Panc1 (cell line): Measurements from ENCODE around the gene ZNF775. TPM values are rescaled to one million over a fixed set of nuclear protein-coding genes. Genes with fewer than 3 reads are reported as not detected.

Source experiments
- ATAC-seq: fragments of 200-7000 bp; cut with Tn5 transposase; 2 replicates; pipeline ENCODE4 v1.9.1; 2020; ENCODE audit warnings: mild to moderate bottlenecking, moderate library complexity
- BruUV-seq: library from RNA; stranded (reverse); fragments of 400-500 nt; replicated peaks from 2 replicates; lab custom pipeline; 2021; lab: Mats Ljungman, UMichigan
- CTCF ChIA-PET: fragments of 300-600 bp; sonication (Branson Sonifier 250); formaldehyde crosslinking; loops from one replicate; lab custom pipeline; 2022; ENCODE audit warnings: antibody characterized with exemption; lab: Charles Lee
- POLR2A ChIA-PET: fragments of 300-600 bp; sonication (Branson Sonifier 250); formaldehyde crosslinking; loops from one replicate; lab custom pipeline; 2022; ENCODE audit warnings: antibody characterized with exemption; lab: Charles Lee
- DNase-seq: peaks from one replicate; pipeline ENCODE4 v3.0.0-alpha.2; 2010; ENCODE audit warnings: low read depth, low spot score
- H3K27ac ChIP-seq: 2 replicates; pipeline ENCODE4 v1.5.1; 2011; ENCODE audit warnings: mild to moderate bottlenecking, low read length, inconsistent platforms
- H3K27me3 ChIP-seq: fragments of 200-500 bp; sonication (Bioruptor generic); 2 replicates; pipeline ENCODE4 v1.6.0; 2014; ENCODE audit warnings: low read length, inconsistent platforms; ENCODE audit not compliant: control insufficient read depth, insufficient read depth
- H3K36me3 ChIP-seq: fragments of 200-500 bp; sonication (Bioruptor generic); 2 replicates; pipeline ENCODE4 v1.5.1; 2014; ENCODE audit warnings: inconsistent platforms, mild to moderate bottlenecking, low read length, moderate library complexity; ENCODE audit not compliant: control insufficient read depth, insufficient read depth
- H3K4me1 ChIP-seq: 2 replicates; pipeline ENCODE4 v1.5.1; 2011; ENCODE audit warnings: inconsistent platforms, mild to moderate bottlenecking, low read length, moderate library complexity; ENCODE audit not compliant: control insufficient read depth, insufficient read depth
- H3K4me3 ChIP-seq, 2 experiments: 2 replicates each; pipeline ENCODE4 v1.5.1; 2011 to 2012; ENCODE audit warnings: low read depth in 2 of 2, low read length in 2 of 2, mild to moderate bottlenecking in 2 of 2, inconsistent platforms in 1 of 2, moderate library complexity in 1 of 2
- H3K9me3 ChIP-seq: fragments of 200-500 bp; sonication (Bioruptor generic); 2 replicates; pipeline ENCODE4 v1.5.1; 2014; ENCODE audit warnings: low read depth, mild to moderate bottlenecking, inconsistent platforms, low read length, moderate library complexity; ENCODE audit not compliant: control insufficient read depth, insufficient read depth
- POLR2AphosphoS5 ChIP-seq: IDR thresholded peaks from 2 replicates; pipeline ENCODE4 v1.6.1; 2012; ENCODE audit warnings: mild to moderate bottlenecking, low read depth, low read length, moderate library complexity
- SIN3A ChIP-seq: IDR thresholded peaks from 2 replicates; pipeline ENCODE4 v1.6.1; 2012; ENCODE audit warnings: low read depth, mild to moderate bottlenecking, low read length, moderate library complexity, borderline replicate concordance; ENCODE audit not compliant: insufficient read depth
- TCF7L2 ChIP-seq: IDR thresholded peaks from 2 replicates; pipeline ENCODE4 v1.6.1; 2011; ENCODE audit warnings: mild to moderate bottlenecking, low read depth, low read length, inconsistent platforms
- in situ Hi-C: cut with HindIII; loops from 2 replicates; pipeline ENCODE4 v1.10.0; 2016; ENCODE audit warnings: low sequenced_read_pairs, low pct_unique_long_range_greater_than_20kb
- intact Hi-C: fragments of 100-400 bp; cut with micrococcal nuclease; formaldehyde crosslinking; loops from one replicate; pipeline ENCODE4 v1.10.0; 2022; ENCODE audit not compliant: unreplicated experiment
- total RNA-seq: library from RNA; stranded (reverse); gene quantifications from one replicate; pipeline ENCODE4 v1.2.1, GENCODE V29; 2021; ENCODE audit not compliant: unreplicated experiment
- TF ChIP-seq, protein P1 (sequence below), 2 experiments: IDR thresholded peaks; 2 replicates each; pipeline ENCODE4 v1.6.1; 2011 to 2012; ENCODE audit warnings: low read depth in 2 of 2, control low read depth in 1 of 2, low read length in 1 of 2, mild to moderate bottlenecking in 1 of 2, moderate library complexity in 1 of 2; ENCODE audit not compliant: insufficient read depth in 1 of 2
- TF ChIP-seq, protein P2 (sequence below): fragments of 450-650 bp; IDR thresholded peaks from 2 replicates; pipeline ENCODE4 v1.5.1; 2017; ENCODE audit warnings: mild to moderate bottlenecking

The ZNF775 gene
- total RNA-seq, 1 experiment from 2014 or later, result 14.7 TPM

- DNase-seq (no peak), ATAC-seq (no peak)
- POLR2A ChIA-PET, result interaction anchor here (0.6 kb wide), 1 partner anchor 55 kb away, joined by 3 read pairs; no protein-coding TSS in a partner anchor
- H3K36me3 ChIP-seq, result no peaks in the 10 kb centered on the region
- CTCF ChIA-PET, result no interaction called here
- no TSS peak for BruUV-seq
- no peak for TF ChIP-seq TCF7L2
- TF ChIP-seq, protein P1, sequence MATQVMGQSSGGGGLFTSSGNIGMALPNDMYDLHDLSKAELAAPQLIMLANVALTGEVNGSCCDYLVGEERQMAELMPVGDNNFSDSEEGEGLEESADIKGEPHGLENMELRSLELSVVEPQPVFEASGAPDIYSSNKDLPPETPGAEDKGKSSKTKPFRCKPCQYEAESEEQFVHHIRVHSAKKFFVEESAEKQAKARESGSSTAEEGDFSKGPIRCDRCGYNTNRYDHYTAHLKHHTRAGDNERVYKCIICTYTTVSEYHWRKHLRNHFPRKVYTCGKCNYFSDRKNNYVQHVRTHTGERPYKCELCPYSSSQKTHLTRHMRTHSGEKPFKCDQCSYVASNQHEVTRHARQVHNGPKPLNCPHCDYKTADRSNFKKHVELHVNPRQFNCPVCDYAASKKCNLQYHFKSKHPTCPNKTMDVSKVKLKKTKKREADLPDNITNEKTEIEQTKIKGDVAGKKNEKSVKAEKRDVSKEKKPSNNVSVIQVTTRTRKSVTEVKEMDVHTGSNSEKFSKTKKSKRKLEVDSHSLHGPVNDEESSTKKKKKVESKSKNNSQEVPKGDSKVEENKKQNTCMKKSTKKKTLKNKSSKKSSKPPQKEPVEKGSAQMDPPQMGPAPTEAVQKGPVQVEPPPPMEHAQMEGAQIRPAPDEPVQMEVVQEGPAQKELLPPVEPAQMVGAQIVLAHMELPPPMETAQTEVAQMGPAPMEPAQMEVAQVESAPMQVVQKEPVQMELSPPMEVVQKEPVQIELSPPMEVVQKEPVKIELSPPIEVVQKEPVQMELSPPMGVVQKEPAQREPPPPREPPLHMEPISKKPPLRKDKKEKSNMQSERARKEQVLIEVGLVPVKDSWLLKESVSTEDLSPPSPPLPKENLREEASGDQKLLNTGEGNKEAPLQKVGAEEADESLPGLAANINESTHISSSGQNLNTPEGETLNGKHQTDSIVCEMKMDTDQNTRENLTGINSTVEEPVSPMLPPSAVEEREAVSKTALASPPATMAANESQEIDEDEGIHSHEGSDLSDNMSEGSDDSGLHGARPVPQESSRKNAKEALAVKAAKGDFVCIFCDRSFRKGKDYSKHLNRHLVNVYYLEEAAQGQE (IDR thresholded peaks at IDR 0.05; ENCODE audit: insufficient read depth in 1 of 2, low read depth in 2 of 2, low read length in 1 of 2), result no peak
- no peaks in the 10 kb centered on the region for H3K9me3 ChIP-seq
- intact Hi-C loops, result no loop called here
- no peak overlapping the region for H3K27ac ChIP-seq
- H3K4me3 ChIP-seq, result no peak overlapping the region
- no peaks in the 10 kb centered on the region for H3K27me3 ChIP-seq
- H3K4me1 ChIP-seq, result no peaks in the 10 kb centered on the region
- in situ Hi-C loops, result no loop called here
Observed at GRCh38 chr7:150434240-150434639, 55.1 kb downstream of the ZNF775 start.

DNA sequence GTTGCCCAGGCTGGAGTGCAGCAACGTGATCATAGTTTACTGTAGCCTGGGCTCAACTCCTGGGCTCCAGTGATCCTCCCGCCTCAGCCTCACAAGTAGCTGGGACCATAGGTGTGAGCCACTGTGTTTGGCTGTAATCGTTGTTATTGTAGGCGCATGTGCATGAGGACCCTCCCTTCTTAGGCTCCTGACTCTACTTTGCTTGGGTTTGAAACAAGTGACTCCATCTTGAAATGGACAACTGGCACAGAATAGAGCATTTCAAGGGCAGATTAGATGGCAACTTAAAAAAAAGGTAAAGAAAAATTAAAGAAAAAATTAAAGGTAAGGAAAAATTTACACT lies 55.9 kb downstream of the ZNF775 start:
- Histone ChIP-seq H3K27ac (no peak overlapping the region), H3K27me3 (no peaks in the 10 kb centered on the region), H3K4me3 (no peak overlapping the region), H3K4me1 (no peaks in the 10 kb centered on the region), H3K9me3 (no peaks in the 10 kb centered on the region), H3K36me3 (no peaks in the 10 kb centered on the region)
- in situ Hi-C loops (no loop called here), intact Hi-C loops (no loop called here)
- no peak for TF ChIP-seq SIN3A
- BruUV-seq, result no TSS peak
- no peak for ATAC-seq
- POLR2A ChIA-PET, result no interaction called here
- DNase-seq, result no peak
- CTCF ChIA-PET, result no interaction called here

GRCh38 chr7:150435390-150436073 lies 56.4 kb downstream of the ZNF775 start:
- Histone ChIP-seq H3K4me1 (no peaks in the 10 kb centered on the region), H3K36me3 (no peaks in the 10 kb centered on the region), H3K27ac (no peak overlapping the region), H3K9me3 (no peaks in the 10 kb centered on the region), H3K4me3 (no peak overlapping the region), H3K27me3 (no peaks in the 10 kb centered on the region)
- ChIA-PET CTCF (no interaction called here), POLR2A (no interaction called here)
- TF ChIP-seq POLR2AphosphoS5 (no peak), SIN3A (no peak), TCF7L2 (no peak)
- TF ChIP-seq, protein P2, sequence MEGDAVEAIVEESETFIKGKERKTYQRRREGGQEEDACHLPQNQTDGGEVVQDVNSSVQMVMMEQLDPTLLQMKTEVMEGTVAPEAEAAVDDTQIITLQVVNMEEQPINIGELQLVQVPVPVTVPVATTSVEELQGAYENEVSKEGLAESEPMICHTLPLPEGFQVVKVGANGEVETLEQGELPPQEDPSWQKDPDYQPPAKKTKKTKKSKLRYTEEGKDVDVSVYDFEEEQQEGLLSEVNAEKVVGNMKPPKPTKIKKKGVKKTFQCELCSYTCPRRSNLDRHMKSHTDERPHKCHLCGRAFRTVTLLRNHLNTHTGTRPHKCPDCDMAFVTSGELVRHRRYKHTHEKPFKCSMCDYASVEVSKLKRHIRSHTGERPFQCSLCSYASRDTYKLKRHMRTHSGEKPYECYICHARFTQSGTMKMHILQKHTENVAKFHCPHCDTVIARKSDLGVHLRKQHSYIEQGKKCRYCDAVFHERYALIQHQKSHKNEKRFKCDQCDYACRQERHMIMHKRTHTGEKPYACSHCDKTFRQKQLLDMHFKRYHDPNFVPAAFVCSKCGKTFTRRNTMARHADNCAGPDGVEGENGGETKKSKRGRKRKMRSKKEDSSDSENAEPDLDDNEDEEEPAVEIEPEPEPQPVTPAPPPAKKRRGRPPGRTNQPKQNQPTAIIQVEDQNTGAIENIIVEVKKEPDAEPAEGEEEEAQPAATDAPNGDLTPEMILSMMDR, result no peak
- TF ChIP-seq, protein P1 (IDR thresholded peaks at IDR 0.05; ENCODE audit: insufficient read depth in 1 of 2, low read depth in 2 of 2, low read length in 1 of 2), result no peak
- in situ Hi-C loops, result no loop called here
- intact Hi-C loops, result no loop called here
- ATAC-seq, result no peak
- BruUV-seq, result no TSS peak
- DNase-seq, result no peak
